ENCODE measurements around the gene SYT7.

Gene SYT7

GRCh38 chr11:61611309-61611708, 30.4 kb upstream of the SYT7 start:
- no peaks in the 10 kb centered on the region for H3K9me3 ChIP-seq
- no peak overlapping the region for H3K27ac ChIP-seq
- peaks cover 42% of the 10 kb centered on the region for H3K27me3 ChIP-seq
- TF ChIP-seq, protein P1, sequence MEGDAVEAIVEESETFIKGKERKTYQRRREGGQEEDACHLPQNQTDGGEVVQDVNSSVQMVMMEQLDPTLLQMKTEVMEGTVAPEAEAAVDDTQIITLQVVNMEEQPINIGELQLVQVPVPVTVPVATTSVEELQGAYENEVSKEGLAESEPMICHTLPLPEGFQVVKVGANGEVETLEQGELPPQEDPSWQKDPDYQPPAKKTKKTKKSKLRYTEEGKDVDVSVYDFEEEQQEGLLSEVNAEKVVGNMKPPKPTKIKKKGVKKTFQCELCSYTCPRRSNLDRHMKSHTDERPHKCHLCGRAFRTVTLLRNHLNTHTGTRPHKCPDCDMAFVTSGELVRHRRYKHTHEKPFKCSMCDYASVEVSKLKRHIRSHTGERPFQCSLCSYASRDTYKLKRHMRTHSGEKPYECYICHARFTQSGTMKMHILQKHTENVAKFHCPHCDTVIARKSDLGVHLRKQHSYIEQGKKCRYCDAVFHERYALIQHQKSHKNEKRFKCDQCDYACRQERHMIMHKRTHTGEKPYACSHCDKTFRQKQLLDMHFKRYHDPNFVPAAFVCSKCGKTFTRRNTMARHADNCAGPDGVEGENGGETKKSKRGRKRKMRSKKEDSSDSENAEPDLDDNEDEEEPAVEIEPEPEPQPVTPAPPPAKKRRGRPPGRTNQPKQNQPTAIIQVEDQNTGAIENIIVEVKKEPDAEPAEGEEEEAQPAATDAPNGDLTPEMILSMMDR (IDR thresholded peaks at IDR 0.05) = no peak
- H3K4me3 ChIP-seq (ENCODE audit: low read depth in 1 of 2, low read length in 1 of 2) = no peak overlapping the region
- H3K36me3 ChIP-seq = no peaks in the 10 kb centered on the region
- no peaks in the 10 kb centered on the region for H3K4me1 ChIP-seq (ENCODE audit: control insufficient read depth in 1 of 2, insufficient read depth in 1 of 2, low read depth in 1 of 2, low read length in 1 of 2)

- no peaks in the 10 kb centered on the region for H3K9me3 ChIP-seq
- H3K4me1 ChIP-seq (ENCODE audit: control insufficient read depth in 1 of 2, insufficient read depth in 1 of 2, low read depth in 1 of 2, low read length in 1 of 2) = no peaks in the 10 kb centered on the region
- no peak overlapping the region for H3K27ac ChIP-seq
- H3K36me3 ChIP-seq = no peaks in the 10 kb centered on the region
- TF ChIP-seq, protein P1 (IDR thresholded peaks at IDR 0.05) = no peak
- H3K27me3 ChIP-seq = peaks cover 42% of the 10 kb centered on the region
- H3K4me3 ChIP-seq (ENCODE audit: low read depth in 1 of 2, low read length in 1 of 2) = no peak overlapping the region
Measured at GRCh38 chr11:61610905-61611304, 30.0 kb upstream of the SYT7 start.

GRCh38 chr11:61609980-61610366, 29.1 kb upstream of the SYT7 start:
- no peaks in the 10 kb centered on the region for H3K9me3 ChIP-seq
- H3K27me3 ChIP-seq = peaks cover 36% of the 10 kb centered on the region
- no peak overlapping the region for H3K4me3 ChIP-seq (ENCODE audit: low read depth in 1 of 2, low read length in 1 of 2)
- no peaks in the 10 kb centered on the region for H3K4me1 ChIP-seq (ENCODE audit: control insufficient read depth in 1 of 2, insufficient read depth in 1 of 2, low read depth in 1 of 2, low read length in 1 of 2)
- TF ChIP-seq, protein P1 (IDR thresholded peaks at IDR 0.05) = no peak
- H3K27ac ChIP-seq = no peak overlapping the region
- no peaks in the 10 kb centered on the region for H3K36me3 ChIP-seq

DNA sequence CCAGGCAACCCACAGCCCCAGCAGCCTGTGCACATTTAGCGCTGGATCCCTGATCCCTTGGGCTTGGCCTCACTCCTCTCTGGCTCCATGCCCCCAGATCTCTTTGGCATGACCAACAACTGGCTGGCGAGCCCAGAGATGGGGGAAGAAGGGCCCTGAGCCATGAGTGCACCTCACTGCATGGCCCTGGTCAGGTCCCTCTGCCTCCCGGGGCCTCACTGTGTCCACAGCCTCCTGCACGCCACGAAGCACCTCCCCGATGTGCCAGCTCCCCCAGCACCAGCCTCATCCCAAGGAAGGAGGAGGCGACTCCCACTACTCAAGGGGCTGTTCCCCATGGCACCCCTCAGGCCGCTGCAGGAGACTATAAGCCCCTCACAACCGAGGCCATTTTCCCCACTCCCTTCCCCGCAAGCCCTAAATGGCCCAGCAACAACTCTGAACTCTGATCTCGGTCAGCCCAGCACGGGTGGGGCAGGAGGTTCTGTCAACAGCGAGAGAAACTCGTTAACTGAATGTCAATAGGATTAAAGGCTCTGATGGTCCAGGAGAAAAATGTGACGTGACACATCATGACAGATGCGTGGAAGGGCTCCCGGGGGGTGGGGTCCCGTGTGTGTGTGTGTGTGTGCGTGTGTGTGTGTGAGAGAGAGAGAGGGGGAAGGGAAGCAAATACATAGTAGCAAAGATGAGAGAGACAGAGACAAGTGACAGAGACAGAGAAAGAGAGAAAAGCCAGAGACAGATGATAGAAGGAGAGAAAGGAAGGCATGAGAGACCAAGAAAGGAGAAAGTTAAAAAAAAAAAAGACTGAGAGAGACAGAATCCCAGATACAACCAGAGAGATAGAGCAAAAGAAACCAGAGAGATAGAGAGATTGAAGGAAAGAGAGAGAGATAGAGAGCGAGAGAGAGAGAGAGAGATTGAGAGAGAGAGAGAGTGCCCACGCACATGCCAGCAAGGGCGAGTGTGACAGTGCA, 28.4 kb upstream of the SYT7 start:
- peaks cover 31% of the 10 kb centered on the region for H3K27me3 ChIP-seq
- H3K9me3 ChIP-seq = no peaks in the 10 kb centered on the region
- H3K4me3 ChIP-seq (ENCODE audit: low read depth in 1 of 2, low read length in 1 of 2) = no peak overlapping the region
- H3K36me3 ChIP-seq = no peaks in the 10 kb centered on the region
- TF ChIP-seq, protein P1 (IDR thresholded peaks at IDR 0.05) = no peak
- H3K27ac ChIP-seq = no peak overlapping the region
- no peaks in the 10 kb centered on the region for H3K4me1 ChIP-seq (ENCODE audit: control insufficient read depth in 1 of 2, insufficient read depth in 1 of 2, low read depth in 1 of 2, low read length in 1 of 2)

DNA sequence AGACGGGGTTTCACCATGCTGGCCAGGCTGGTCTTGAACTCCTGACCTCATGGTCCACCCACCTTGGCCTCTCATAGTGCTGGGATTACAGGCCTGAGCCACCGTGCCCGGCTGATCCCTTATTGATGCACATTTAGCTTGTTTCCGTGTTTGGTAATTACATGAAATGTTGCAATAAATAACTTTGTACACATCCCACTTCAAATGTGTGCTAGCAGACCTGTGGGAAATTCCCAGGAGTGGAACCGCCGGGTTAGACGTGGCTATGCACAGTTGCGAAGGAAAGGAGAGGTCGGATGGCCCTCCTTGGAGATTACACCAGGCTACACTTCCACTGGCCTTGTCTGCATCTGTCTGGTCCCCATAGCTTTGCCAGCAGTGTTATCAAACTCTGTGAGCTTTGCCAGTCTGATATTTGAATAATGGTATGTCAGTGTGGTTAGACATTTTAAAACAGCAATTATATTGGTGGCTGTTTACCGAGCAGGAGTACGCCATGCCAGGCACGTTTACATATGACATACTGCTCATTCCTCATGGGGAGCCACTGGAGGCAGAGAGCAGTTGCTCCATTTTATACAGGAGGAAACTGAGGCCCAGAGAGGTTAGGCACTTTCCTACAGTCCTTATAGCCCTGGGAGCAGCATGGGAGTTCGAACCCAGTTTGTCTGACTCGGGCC, 27.2 kb upstream of the SYT7 start:
- TF ChIP-seq, protein P1 (IDR thresholded peaks at IDR 0.05) = no peak
- Histone ChIP-seq H3K36me3 (no peaks in the 10 kb centered on the region), H3K4me1 (ENCODE audit: control insufficient read depth in 1 of 2, insufficient read depth in 1 of 2, low read depth in 1 of 2, low read length in 1 of 2) (no peaks in the 10 kb centered on the region), H3K4me3 (ENCODE audit: low read depth in 1 of 2, low read length in 1 of 2) (no peak overlapping the region), H3K27ac (no peak overlapping the region), H3K9me3 (no peaks in the 10 kb centered on the region), H3K27me3 (peaks cover 19% of the 10 kb centered on the region)
